Left ventricle myocardium inferior (tissue), 1 donor: ENCODE measurements around the gene SLITRK3. TPM values are rescaled to one million over a fixed set of nuclear protein-coding genes. Genes with fewer than 3 reads are reported as not detected.

Experiments used
- DNase-seq: peaks from one replicate; pipeline ENCODE4 v3.0.0-alpha.2; 2020
- H3K27ac ChIP-seq: fragments of 200-600 bp; replicated peaks from 2 replicates; pipeline ENCODE4 v1.8.0; 2021
- H3K27me3 ChIP-seq: fragments of 200-600 bp; 2 replicates; pipeline ENCODE4 v1.8.0; 2021; ENCODE audit warnings: low read depth
- H3K36me3 ChIP-seq: fragments of 200-600 bp; 2 replicates; pipeline ENCODE4 v1.8.0; 2021
- H3K4me1 ChIP-seq: fragments of 200-600 bp; 2 replicates; pipeline ENCODE4 v1.8.0; 2021
- H3K4me3 ChIP-seq: fragments of 200-600 bp; 2 replicates; pipeline ENCODE4 v1.8.0; 2021; ENCODE audit warnings: mild to moderate bottlenecking, moderate library complexity
- H3K9me3 ChIP-seq: fragments of 200-600 bp; replicated peaks from 2 replicates; pipeline ENCODE4 v1.8.0; 2021
- CTCF ChIP-seq: fragments of 200-600 bp; IDR thresholded peaks from 2 replicates; pipeline ENCODE4 v1.8.0; 2021; ENCODE audit warnings: antibody characterized with exemption, mild to moderate bottlenecking, borderline replicate concordance
- intact Hi-C: fragments of 100-400 bp; cut with micrococcal nuclease; formaldehyde crosslinking; loops from one replicate; pipeline ENCODE4 v1.11.0; 2022
- total RNA-seq: library from RNA; stranded (reverse); fragmentation: NEBNext Ultra II Directional; extraction: Animal tissue kit (Norgen Biotek cat#: 25700); gene quantifications from one replicate; pipeline ENCODE4 v1.2.1, GENCODE V29; 2021
- donor health status: DM: no; HTN: yes; CAD: no; lungs with severe emphysema.

The SLITRK3 gene
- total RNA-seq, 1 donor from 2014 or later: not detected

GRCh38 chr3:165196577-165197480, 645 bp upstream of the SLITRK3 start:
- peaks cover 98% of the 10 kb centered on the region for H3K27me3 ChIP-seq
- peaks cover 40% of the 10 kb centered on the region for H3K4me1 ChIP-seq
- no peak for TF ChIP-seq CTCF
- DNase-seq: no peak
- no peaks in the 10 kb centered on the region for H3K9me3 ChIP-seq
- intact Hi-C loops: no loop called here
- H3K4me3 ChIP-seq: peak overlapping the region; percentile 64
- H3K36me3 ChIP-seq: no peaks in the 10 kb centered on the region
- H3K27ac ChIP-seq: no peak overlapping the region

GRCh38 chr3:165195241-165195639, 944 bp downstream of the SLITRK3 start:
- intact Hi-C loops: no loop called here
- H3K4me1 ChIP-seq: peaks cover 40% of the 10 kb centered on the region
- no peak for TF ChIP-seq CTCF
- peaks cover 96% of the 10 kb centered on the region for H3K27me3 ChIP-seq
- H3K36me3 ChIP-seq: no peaks in the 10 kb centered on the region
- H3K27ac ChIP-seq: no peak overlapping the region
- DNase-seq: no peak
- no peaks in the 10 kb centered on the region for H3K9me3 ChIP-seq
- H3K4me3 ChIP-seq: peak overlapping the region; percentile 64

GRCh38 chr3:165194511-165195240, 1.5 kb downstream of the SLITRK3 start:
- H3K4me1 ChIP-seq: peaks cover 40% of the 10 kb centered on the region
- no peaks in the 10 kb centered on the region for H3K36me3 ChIP-seq
- peak overlapping the region; percentile 64 for H3K4me3 ChIP-seq
- H3K27ac ChIP-seq: no peak overlapping the region
- intact Hi-C loops: no loop called here
- no peak for TF ChIP-seq CTCF
- peaks cover 96% of the 10 kb centered on the region for H3K27me3 ChIP-seq
- no peak for DNase-seq
- H3K9me3 ChIP-seq: no peaks in the 10 kb centered on the region

GRCh38 chr3:165193366-165194254, 2.6 kb downstream of the SLITRK3 start:
- intact Hi-C loops: no loop called here
- DNase-seq: no peak
- Histone ChIP-seq H3K4me3 (peak overlapping the region; percentile 35), H3K4me1 (peaks cover 40% of the 10 kb centered on the region), H3K27ac (no peak overlapping the region), H3K9me3 (no peaks in the 10 kb centered on the region), H3K36me3 (no peaks in the 10 kb centered on the region), H3K27me3 (peaks cover 91% of the 10 kb centered on the region)
- no peak for TF ChIP-seq CTCF

- H3K4me3 ChIP-seq: no peak overlapping the region
- DNase-seq: no peak
Measured at GRCh38 chr3:165192610-165193192, 3.5 kb downstream of the SLITRK3 start.

More at GRCh38 chr3:165192610-165193192, 3.5 kb downstream of the SLITRK3 start:
- no peak for TF ChIP-seq CTCF
- Histone ChIP-seq H3K27me3 (peaks cover 82% of the 10 kb centered on the region), H3K9me3 (no peaks in the 10 kb centered on the region), H3K36me3 (no peaks in the 10 kb centered on the region), H3K4me1 (peaks cover 40% of the 10 kb centered on the region), H3K27ac (no peak overlapping the region)
- intact Hi-C loops: no loop called here
